CD4-positive, alpha-beta T cell treated with Interleukin-1 beta for 1 hour (primary cell): ENCODE data around the gene KIF3A.
A peak's percentile ranks its signal among the peaks of the same experiment; 100 is the strongest.

Experiments
- DNase-seq, 2 donors: peaks; one replicate each; pipeline ENCODE4 v3.0.0-alpha.2; 2020 to 2022

The KIF3A gene

GRCh38 chr5:132661231-132662003, 75.9 kb downstream of the KIF3A start:
- DNase-seq = no peak

GRCh38 chr5:132659598-132660493, 77.5 kb downstream of the KIF3A start:
- DNase-seq = no peak

DNA sequence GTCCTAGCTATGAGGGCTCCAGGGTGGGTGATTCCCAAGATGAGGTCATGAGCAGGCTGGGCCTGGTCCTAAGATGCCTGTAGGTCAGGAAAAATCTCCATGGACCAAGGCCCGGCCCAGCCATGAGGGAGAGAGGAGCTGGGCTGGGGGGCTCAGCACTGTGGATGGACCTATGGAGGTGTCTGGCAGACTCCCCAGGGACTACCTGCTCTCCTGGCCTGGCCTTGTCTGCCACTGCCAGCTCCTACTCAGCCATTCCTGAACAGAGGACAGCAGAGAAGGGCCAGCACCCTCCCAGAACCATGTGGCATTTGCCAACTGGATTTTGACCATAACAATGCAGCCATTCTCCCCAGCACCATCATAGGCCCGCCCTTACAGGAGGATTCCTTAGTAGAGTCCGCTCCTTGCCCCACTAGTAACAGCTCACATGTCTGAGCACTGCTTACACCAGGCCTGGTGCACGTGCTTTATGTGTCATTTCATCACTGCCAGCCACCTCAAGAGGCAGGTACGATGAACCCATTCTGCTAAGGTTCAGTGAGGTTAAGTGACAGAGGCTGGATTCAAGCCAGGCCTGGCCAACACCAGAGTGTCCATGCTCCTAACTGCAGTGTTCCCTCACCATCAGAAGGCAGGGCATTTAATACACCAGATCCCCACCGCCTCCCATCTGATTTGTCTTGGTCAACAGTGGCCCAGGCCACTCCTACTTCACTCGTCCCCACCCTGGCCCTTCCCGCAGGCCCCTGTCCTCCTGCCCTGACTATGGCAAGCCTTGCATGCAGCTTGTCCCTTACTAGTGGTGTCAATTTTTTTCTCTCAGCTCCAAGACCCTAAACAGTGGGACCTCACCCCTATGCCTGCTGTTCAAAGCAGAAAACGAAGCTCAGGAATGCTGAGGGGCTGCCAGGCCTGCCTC, 78.7 kb downstream of the KIF3A start:
- no peak for DNase-seq

- no peak for DNase-seq
Measured at GRCh38 chr5:132657676-132658380, 79.5 kb downstream of the KIF3A start, which contains the start of gene IL13. TSS of gene IL13 (plus strand) at chr5:132658173. CDS start at chr5:132658187, 14 bp downstream.

GRCh38 chr5:132656774-132657355, 80.5 kb downstream of the KIF3A start:
- DNase-seq = no peak

GRCh38 chr5:132655821-132656773, 81.2 kb downstream of the KIF3A start:
- peak; percentile 31 to 46 for DNase-seq

DNA sequence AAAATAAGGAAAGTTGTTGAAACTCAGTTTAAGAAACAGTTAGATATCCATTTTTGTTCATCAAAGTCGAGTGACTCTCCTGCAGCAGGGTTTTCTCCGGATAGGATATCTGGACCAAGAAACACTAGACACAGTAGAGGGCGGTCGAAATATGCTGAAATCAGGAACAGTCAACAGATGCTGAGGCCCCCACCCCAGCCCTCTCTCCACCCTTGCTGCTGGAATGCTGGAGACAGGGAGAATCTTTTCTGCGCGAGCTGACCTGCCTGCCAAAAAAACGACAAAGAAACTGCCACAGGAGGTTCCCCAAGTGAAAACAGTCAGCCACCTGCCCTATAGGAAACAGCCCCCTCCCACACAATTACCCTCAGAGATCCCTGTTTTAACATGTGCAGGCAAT, 83.6 kb downstream of the KIF3A start:
- DNase-seq = no peak

DNA sequence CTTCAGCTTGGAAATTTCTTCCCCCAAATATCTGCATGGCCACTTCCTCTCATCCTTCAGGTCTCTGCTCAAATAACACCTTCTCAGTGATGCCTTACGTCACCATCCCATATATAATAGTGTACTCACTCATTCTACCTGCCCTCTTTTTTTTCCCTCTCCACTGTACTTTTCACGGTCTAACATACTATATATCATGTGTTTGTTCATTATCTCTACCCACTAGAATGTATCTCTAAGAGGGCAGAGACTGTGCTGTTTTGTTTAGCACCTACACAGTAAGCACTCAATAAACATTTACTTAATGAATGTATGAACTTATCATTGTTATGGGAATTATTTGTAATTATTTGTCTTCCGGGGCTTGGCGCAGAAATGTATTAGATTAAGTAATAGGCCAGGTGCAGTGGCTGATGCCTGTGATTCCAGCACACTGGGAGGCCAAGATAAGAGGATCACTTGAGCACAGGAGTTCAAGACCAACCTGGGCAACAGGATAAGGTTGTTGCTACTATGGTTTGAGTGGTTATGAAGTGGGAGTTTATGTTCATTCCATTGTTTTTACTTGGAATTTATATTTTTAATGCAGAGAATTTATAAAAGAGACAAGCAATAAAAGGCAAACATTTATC, 85.4 kb downstream of the KIF3A start:
- no peak for DNase-seq

DNA sequence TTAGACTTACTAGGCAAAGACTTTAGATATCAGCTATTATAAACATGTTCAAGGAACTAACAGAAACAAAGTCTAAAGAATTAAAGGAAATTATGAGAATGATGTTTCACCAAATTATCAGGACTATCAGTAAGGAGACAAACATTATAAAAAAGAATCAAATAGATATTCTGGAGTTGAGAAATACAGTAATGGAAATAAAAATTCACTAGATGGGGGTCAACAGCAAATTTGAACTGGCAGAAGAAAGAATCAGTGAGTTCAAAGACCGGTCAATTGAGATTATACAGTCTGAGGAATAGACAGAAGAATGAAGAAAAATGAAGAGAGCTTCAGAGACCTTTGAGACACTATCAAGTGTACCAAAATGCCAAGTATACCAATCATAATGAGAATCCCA, 89.0 kb downstream of the KIF3A start:
- no peak for DNase-seq

GRCh38 chr5:132647473-132647872, 89.9 kb downstream of the KIF3A start:
- no peak for DNase-seq

DNA sequence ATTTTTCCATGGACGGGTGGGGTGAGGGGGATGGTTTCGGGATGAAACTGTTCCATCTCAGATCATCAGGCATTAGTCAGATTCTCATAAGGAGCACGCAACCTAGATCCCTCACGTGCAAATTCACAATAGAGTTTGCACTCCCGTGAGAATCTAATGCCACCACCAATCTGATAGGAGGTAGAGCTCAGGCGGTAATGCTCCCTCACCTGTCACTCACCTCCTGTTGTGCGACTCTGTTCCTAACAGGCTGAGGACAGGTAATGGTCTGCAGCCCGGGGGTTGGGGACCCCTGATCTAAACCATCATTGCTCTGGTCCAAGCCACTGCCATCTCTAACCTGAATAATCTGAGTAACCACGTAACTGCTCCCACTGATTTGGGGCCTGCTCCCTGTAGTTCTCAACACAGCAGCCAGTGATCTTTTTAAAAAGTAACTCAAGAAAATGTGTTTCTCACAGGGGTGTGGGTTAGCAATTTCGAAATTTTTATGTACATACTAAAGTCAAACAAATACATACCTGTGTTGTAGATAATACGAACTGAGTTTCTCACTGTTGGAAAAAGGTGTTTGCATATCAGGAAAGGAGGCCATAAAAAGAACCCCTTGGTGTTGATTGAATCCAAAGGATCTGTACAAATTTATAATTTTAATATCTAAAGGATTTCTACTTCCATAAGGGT, 90.6 kb downstream of the KIF3A start:
- DNase-seq = no peak

DNA sequence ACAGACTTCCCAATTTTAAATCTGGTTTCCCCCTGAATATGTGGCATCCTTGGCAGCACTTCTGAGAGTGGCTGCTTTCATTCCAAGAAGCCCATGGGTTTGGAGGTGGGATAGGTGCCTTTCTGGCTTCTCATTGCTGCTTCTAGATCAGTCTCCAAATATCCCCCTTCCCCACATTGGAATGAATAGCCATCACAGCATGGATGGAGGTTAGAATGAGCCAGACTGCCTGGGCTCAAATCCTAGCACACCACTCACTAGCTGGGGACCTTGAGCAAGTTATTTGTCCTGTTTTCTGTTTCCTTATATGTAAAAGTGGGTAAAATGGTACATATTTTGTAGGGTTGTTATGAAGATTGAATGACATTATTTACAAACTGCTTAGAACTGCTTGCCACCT, 93.2 kb downstream of the KIF3A start:
- DNase-seq = no peak
